ENCODE data around the gene SLC5A6. TPM values are rescaled to one million over a fixed set of nuclear protein-coding genes. Genes with fewer than 3 reads are reported as not detected.

The SLC5A6 gene
- total and polyA plus RNA-seq, 2 of the 4 experiments (the other 2 are of a cell fraction): 28.8 to 34.2 TPM

Other genes with a start within 250 kb of the SLC5A6 start
- gene MAPRE3, start 241.6 kb downstream of the SLC5A6 start, total RNA-seq (2012; rRNA removed): 1.8 and 2.5 TPM in 2 replicates
- gene MAPRE3, start 241.6 kb downstream of the SLC5A6 start, polyA plus RNA-seq (2012; rRNA removed): 17.3 and 20.3 TPM in 2 replicates
- 31.7 and 32.1 TPM in 2 replicates for gene TMEM214, start 179.3 kb downstream of the SLC5A6 start, total RNA-seq (2012; rRNA removed)
- 121 and 132 TPM in 2 replicates for gene TMEM214, start 179.3 kb downstream of the SLC5A6 start, polyA plus RNA-seq (2012; rRNA removed)
- gene AGBL5, start 160.6 kb downstream of the SLC5A6 start, total RNA-seq (2012; rRNA removed): 22.8 and 26.2 TPM in 2 replicates
- 19.0 and 21.1 TPM in 2 replicates for gene AGBL5, start 160.6 kb downstream of the SLC5A6 start, polyA plus RNA-seq (2012; rRNA removed)
- 196 and 386 TPM in 2 replicates for gene OST4, start 140.6 kb downstream of the SLC5A6 start, total RNA-seq (2012; rRNA removed)
- gene OST4, start 140.6 kb downstream of the SLC5A6 start, polyA plus RNA-seq (2012; rRNA removed): 806 and 1,337 TPM in 2 replicates
- 26.5 and 27.8 TPM in 2 replicates for gene EMILIN1, start 133.7 kb downstream of the SLC5A6 start, total RNA-seq (2012; rRNA removed)
- 95.6 and 123 TPM in 2 replicates for gene EMILIN1, start 133.7 kb downstream of the SLC5A6 start, polyA plus RNA-seq (2012; rRNA removed)
- 0.56 and 0.72 TPM in 2 replicates for gene KHK, start 125.5 kb downstream of the SLC5A6 start, total RNA-seq (2012; rRNA removed)
- 0.80 and 0.82 TPM in 2 replicates for gene KHK, start 125.5 kb downstream of the SLC5A6 start, polyA plus RNA-seq (2012; rRNA removed)
- 0.28 and 0.54 TPM in 2 replicates for gene CGREF1, start 93.1 kb downstream of the SLC5A6 start, total RNA-seq (2012; rRNA removed)
- gene CGREF1, start 93.1 kb downstream of the SLC5A6 start, polyA plus RNA-seq (2012; rRNA removed): 1.3 TPM in 2 replicates
- gene ABHD1, start 88.5 kb downstream of the SLC5A6 start, total RNA-seq (2012; rRNA removed): not detected in 2 replicates
- 0.14 and 0.24 TPM in 2 replicates for gene ABHD1, start 88.5 kb downstream of the SLC5A6 start, polyA plus RNA-seq (2012; rRNA removed)
- 36.1 and 38.9 TPM in 2 replicates for gene PREB, start 77.6 kb downstream of the SLC5A6 start, total RNA-seq (2012; rRNA removed)
- 49.0 and 52.2 TPM in 2 replicates for gene PREB, start 77.6 kb downstream of the SLC5A6 start, polyA plus RNA-seq (2012; rRNA removed)
- not detected in 2 replicates for gene PRR30, start 72.9 kb downstream of the SLC5A6 start, total RNA-seq (2012; rRNA removed)
- not detected in 2 replicates for gene PRR30, start 72.9 kb downstream of the SLC5A6 start, polyA plus RNA-seq (2012; rRNA removed)
- not detected in 2 replicates for gene TCF23, start 63.3 kb downstream of the SLC5A6 start, total RNA-seq (2012; rRNA removed)
- gene TCF23, start 63.3 kb downstream of the SLC5A6 start, polyA plus RNA-seq (2012; rRNA removed): not detected in 2 replicates
- 138 and 144 TPM in 2 replicates for gene ATRAID, start 227 bp downstream of the SLC5A6 start, total RNA-seq (2012; rRNA removed)
- gene ATRAID, start 227 bp downstream of the SLC5A6 start, polyA plus RNA-seq (2012; rRNA removed): 165 and 173 TPM in 2 replicates
- gene CAD, start 5.1 kb upstream of the SLC5A6 start, total RNA-seq (2012; rRNA removed): 12.9 and 17.8 TPM in 2 replicates
- 38.7 and 45.8 TPM in 2 replicates for gene CAD, start 5.1 kb upstream of the SLC5A6 start, polyA plus RNA-seq (2012; rRNA removed)
- under 0.01 TPM in 1 of 2 replicates, not detected in the other for gene SLC30A3, start 50.8 kb upstream of the SLC5A6 start, total RNA-seq (2012; rRNA removed)
- gene SLC30A3, start 50.8 kb upstream of the SLC5A6 start, polyA plus RNA-seq (2012; rRNA removed): 0.15 and 0.17 TPM in 2 replicates
- not detected in 2 replicates for gene DNAJC5G, start 63.2 kb upstream of the SLC5A6 start, total RNA-seq (2012; rRNA removed)
- gene DNAJC5G, start 63.2 kb upstream of the SLC5A6 start, polyA plus RNA-seq (2012; rRNA removed): not detected in 2 replicates
- under 0.01 TPM in 1 of 2 replicates, not detected in the other for gene TRIM54, start 70.2 kb upstream of the SLC5A6 start, total RNA-seq (2012; rRNA removed)
- 0.07 and 0.15 TPM in 2 replicates for gene TRIM54, start 70.2 kb upstream of the SLC5A6 start, polyA plus RNA-seq (2012; rRNA removed)
- gene UCN, start 96.2 kb upstream of the SLC5A6 start, total RNA-seq (2012; rRNA removed): not detected in 2 replicates
- 0.22 and 0.30 TPM in 2 replicates for gene UCN, start 96.2 kb upstream of the SLC5A6 start, polyA plus RNA-seq (2012; rRNA removed)
- 70.4 and 80.5 TPM in 2 replicates for gene MPV17, start 110.8 kb upstream of the SLC5A6 start, total RNA-seq (2012; rRNA removed)
- gene MPV17, start 110.8 kb upstream of the SLC5A6 start, polyA plus RNA-seq (2012; rRNA removed): 160 and 164 TPM in 2 replicates
- 23.1 and 25.5 TPM in 2 replicates for gene GTF3C2, start 144.5 kb upstream of the SLC5A6 start, total RNA-seq (2012; rRNA removed)
- 36.9 and 37.7 TPM in 2 replicates for gene GTF3C2, start 144.5 kb upstream of the SLC5A6 start, polyA plus RNA-seq (2012; rRNA removed)
- gene EIF2B4, start 158.1 kb upstream of the SLC5A6 start, total RNA-seq (2012; rRNA removed): 47.9 and 48.9 TPM in 2 replicates
- 40.3 and 43.8 TPM in 2 replicates for gene EIF2B4, start 158.1 kb upstream of the SLC5A6 start, polyA plus RNA-seq (2012; rRNA removed)
- gene SNX17, start 158.3 kb upstream of the SLC5A6 start, total RNA-seq (2012; rRNA removed): 130 and 131 TPM in 2 replicates
- 100.0 and 102 TPM in 2 replicates for gene SNX17, start 158.3 kb upstream of the SLC5A6 start, polyA plus RNA-seq (2012; rRNA removed)
- gene ZNF513, start 168.5 kb upstream of the SLC5A6 start, total RNA-seq (2012; rRNA removed): 3.1 and 3.4 TPM in 2 replicates
- 23.5 and 23.7 TPM in 2 replicates for gene ZNF513, start 168.5 kb upstream of the SLC5A6 start, polyA plus RNA-seq (2012; rRNA removed)
- gene PPM1G, start 197.3 kb upstream of the SLC5A6 start, total RNA-seq (2012; rRNA removed): 95.9 and 99.2 TPM in 2 replicates
- 55.9 and 57.6 TPM in 2 replicates for gene PPM1G, start 197.3 kb upstream of the SLC5A6 start, polyA plus RNA-seq (2012; rRNA removed)
- gene NRBP1, start 216.4 kb upstream of the SLC5A6 start, total RNA-seq (2012; rRNA removed): 107 and 120 TPM in 2 replicates
- gene NRBP1, start 216.4 kb upstream of the SLC5A6 start, polyA plus RNA-seq (2012; rRNA removed): 150 and 155 TPM in 2 replicates
- not detected in 2 replicates for gene KRTCAP3, start 230.1 kb upstream of the SLC5A6 start, total RNA-seq (2012; rRNA removed)
- gene KRTCAP3, start 230.1 kb upstream of the SLC5A6 start, polyA plus RNA-seq (2012; rRNA removed): 1.1 and 1.5 TPM in 2 replicates

All from IMR-90 (cell line).